B cell (primary cell): Measurements from ENCODE around the gene MED15. TPM values are rescaled to one million over a fixed set of nuclear protein-coding genes. Genes with fewer than 3 reads are reported as not detected.
"Not testable (repeated sequence)": the region's sequence is repeated elsewhere in the genome, so short reads cannot be mapped to it uniquely, and the experiment has no call there.

Experiments
- ATAC-seq: fragments of 200-7000 bp; cut with Tn5 transposase; one replicate; pipeline ENCODE4 v1.10.0; 2021; ENCODE audit warnings: low read depth, mild to moderate bottlenecking, moderate number of reproducible peaks, moderate library complexity
- CTCF ChIA-PET: fragments of 350-600 bp; sonication (Branson Sonifier 250); formaldehyde crosslinking; loops from one replicate; lab custom pipeline; 2021; ENCODE audit warnings: antibody characterized with exemption, inconsistent platforms; lab: Charles Lee
- POLR2A ChIA-PET: fragments of 350-600 bp; sonication (Branson Sonifier 250); formaldehyde crosslinking; loops from one replicate; lab custom pipeline; 2021; ENCODE audit warnings: antibody characterized with exemption; lab: Charles Lee
- DNase-seq: peaks from one replicate; pipeline ENCODE4 v3.0.0; 2013
- H2AFZ ChIP-seq: 2 replicates; pipeline ENCODE4 v1.6.1; 2012; ENCODE audit warnings: mild to moderate bottlenecking, low read depth, low read length; ENCODE audit not compliant: insufficient read depth, poor library complexity, severe bottlenecking
- H3K27ac ChIP-seq, 2 donors: 1 replicate in 1 of 2; 2 replicates in 1 of 2; pipeline ENCODE4 v1.5.1; 2012 to 2013; ENCODE audit warnings: low read length in 2 of 2, mild to moderate bottlenecking in 2 of 2, moderate library complexity in 1 of 2
- H3K27me3 ChIP-seq, 4 experiments: fragments of 200-600 bp in 1 of 4; sonication (generic) in 1 of 4; replicated peaks in 1 of 4; 1 replicate in 2 of 4; 2 replicates in 2 of 4; pipeline versions ENCODE4 v1.6.1 to v1.7.0; 2013 to 2016; ENCODE audit warnings: low read length in 3 of 4, mild to moderate bottlenecking in 2 of 4, mixed read lengths in 1 of 4, moderate library complexity in 1 of 4; ENCODE audit not compliant: insufficient read depth in 4 of 4, control insufficient read depth in 3 of 4; ENCODE audit errors: control extremely low read depth in 1 of 4
- H3K36me3 ChIP-seq, 2 experiments: replicated peaks in 1 of 2; 1 replicate in 1 of 2; 2 replicates in 1 of 2; pipeline versions ENCODE4 v1.6.1 to v1.7.1; 2013; ENCODE audit warnings: low read length in 1 of 2; ENCODE audit not compliant: insufficient read depth in 2 of 2, control insufficient read depth in 1 of 2; ENCODE audit errors: control extremely low read depth in 1 of 2, extremely low read depth in 1 of 2
- H3K4me1 ChIP-seq, 2 donors: fragments of 200-600 bp in 1 of 2; sonication (generic) in 1 of 2; 1 replicate in 1 of 2; 2 replicates in 1 of 2; pipeline versions ENCODE4 v1.5.1 to v1.6.1; 2013 to 2017; ENCODE audit warnings: low read length in 2 of 2; ENCODE audit not compliant: control insufficient read depth in 2 of 2, insufficient read depth in 2 of 2
- H3K4me2 ChIP-seq: replicated peaks from 2 replicates; pipeline ENCODE3; 2012; ENCODE audit warnings: mild to moderate bottlenecking, low read depth, low read length; ENCODE audit not compliant: poor library complexity, severe bottlenecking
- H3K4me3 ChIP-seq, 5 experiments: fragments of 200-600 bp in 1 of 5; sonication (generic) in 1 of 5; 1 replicate in 3 of 5; 2 replicates in 2 of 5; pipeline versions ENCODE4 v1.5.1 to v1.7.0; 2011 to 2016; ENCODE audit warnings: low read length in 4 of 5, mild to moderate bottlenecking in 4 of 5, low read depth in 2 of 5, control low read depth in 1 of 5, moderate library complexity in 1 of 5; ENCODE audit not compliant: insufficient read depth in 1 of 5; ENCODE audit errors: control extremely low read depth in 1 of 5, extremely low read depth in 1 of 5
- H3K79me2 ChIP-seq: fragments of 200-600 bp; sonication (generic); one replicate; pipeline ENCODE4 v1.6.0; 2016; ENCODE audit warnings: low read length; ENCODE audit not compliant: control insufficient read depth, insufficient read depth
- H3K9ac ChIP-seq: fragments of 200-600 bp; sonication (generic); 2 replicates; pipeline ENCODE4 v1.6.1; 2017; ENCODE audit warnings: mild to moderate bottlenecking, low read length, moderate library complexity
- H3K9me3 ChIP-seq, 3 donors: one replicate each; pipeline versions ENCODE4 v1.6.1 to v1.7.1; 2013; ENCODE audit warnings: low read length in 2 of 3; ENCODE audit not compliant: control insufficient read depth in 2 of 3, insufficient read depth in 1 of 3; ENCODE audit errors: control extremely low read depth in 1 of 3
- H4K20me1 ChIP-seq: 2 replicates; pipeline ENCODE4 v1.6.0; 2012; ENCODE audit warnings: mild to moderate bottlenecking, low read length; ENCODE audit not compliant: insufficient read depth, control insufficient read depth, poor library complexity, severe bottlenecking
- H3K27ac Mint-ChIP-seq: one replicate; pipeline ENCODE4 v1.8.0; 2021; ENCODE audit warnings: mixed read lengths
- H3K27me3 Mint-ChIP-seq: one replicate; pipeline ENCODE4 v1.8.0; 2021; ENCODE audit warnings: mixed read lengths
- H3K4me1 Mint-ChIP-seq: one replicate; pipeline ENCODE4 v1.8.0; 2021; ENCODE audit warnings: mixed read lengths
- H3K4me3 Mint-ChIP-seq: one replicate; pipeline ENCODE4 v1.8.0; 2021; ENCODE audit warnings: mixed read lengths
- H3K9me3 Mint-ChIP-seq: one replicate; pipeline ENCODE4 v1.8.0; 2022; ENCODE audit warnings: mixed read lengths; ENCODE audit not compliant: insufficient read depth
- CTCF ChIP-seq: fragments of 200-600 bp; IDR thresholded peaks from one replicate; pipeline ENCODE4 v1.8.0; 2022; ENCODE audit warnings: antibody characterized with exemption, mild to moderate bottlenecking
- EZH2 ChIP-seq: IDR thresholded peaks from 2 replicates; pipeline ENCODE4 v1.6.1; 2012; ENCODE audit warnings: borderline replicate concordance, low read depth, mild to moderate bottlenecking, moderate library complexity, low read length; ENCODE audit not compliant: insufficient read depth, poor library complexity, severe bottlenecking
- WGBS: methylation state at CpG from one replicate; pipeline ENCODE4 v1.1.5; 2013; ENCODE audit warnings: missing lambda C conversion rate; ENCODE audit not compliant: insufficient coverage; 5-methylcytosine and 5-hydroxymethylcytosine counted together
- intact Hi-C: fragments of 100-400 bp; cut with micrococcal nuclease; formaldehyde crosslinking; loops from one replicate; pipeline ENCODE4 v1.10.0; 2022
- polyA plus RNA-seq: library from polyadenylated mRNA; depleted of rRNA; stranded (reverse); fragments of >200 nt; gene quantifications from 2 replicates; pipeline ENCODE4 v1.2.3, GENCODE V29; 2012
- total RNA-seq, 2 donors: library from RNA; stranded (reverse); fragments of 120-200 nt in 1 of 2; gene quantifications; 1 replicate in 1 of 2; 2 replicates in 1 of 2; pipeline versions ENCODE4 v1.2.3 to v1.2.4, GENCODE V29; 2013 to 2022

Gene MED15
- total and polyA plus RNA-seq, 2 donors (not counting 1 experiment from before 2014, with no cell fraction given) = 109 to 134 TPM

GRCh38 chr22:20537325-20537756 lies 29.9 kb downstream of the MED15 start:
- Histone ChIP-seq H3K4me1 (no peaks in the 10 kb centered on the region), H3K36me3 (peaks cover 6 to 41% of the 10 kb centered on the region in 2 experiments), H4K20me1 (peaks cover 71% of the 10 kb centered on the region), H2AFZ (no peak overlapping the region), H3K4me2 (no peak overlapping the region), H3K79me2 (peaks cover 87% of the 10 kb centered on the region), H3K9ac (no peak overlapping the region), H3K27me3 (no peaks in the 10 kb centered on the region), H3K9me3 (no peaks in the 10 kb centered on the region), H3K4me3 (no peak overlapping the region), H3K27ac (no peak overlapping the region)
- peaks cover 12% of the 10 kb centered on the region for H3K4me1 Mint-ChIP-seq
- no peak overlapping the region for H3K4me3 Mint-ChIP-seq
- H3K27ac Mint-ChIP-seq = no peak overlapping the region
- H3K27me3 Mint-ChIP-seq = no peaks in the 10 kb centered on the region
- ChIA-PET POLR2A (no interaction called here), CTCF (interaction anchor here (1.1 kb wide), 1 partner anchor 26 kb away, joined by 3 read pairs; no protein-coding TSS in a partner anchor)
- TF ChIP-seq CTCF = no peak
- TF ChIP-seq EZH2 = no peak
- no peaks in the 10 kb centered on the region for H3K9me3 Mint-ChIP-seq
- 100% methylated on average over 2 of the region's 3 CpGs for WGBS
- DNase-seq (no peak), ATAC-seq (no peak)
- intact Hi-C loops = no loop called here

GRCh38 chr22:20537983-20538382 lies 30.6 kb downstream of the MED15 start:
- Histone ChIP-seq H3K27me3 (no peaks in the 10 kb centered on the region), H3K79me2 (peaks cover 87% of the 10 kb centered on the region), H4K20me1 (peaks cover 71% of the 10 kb centered on the region), H3K4me2 (no peak overlapping the region), H3K9ac (no peak overlapping the region), H3K4me1 (no peaks in the 10 kb centered on the region), H3K36me3 (peaks cover 9 to 43% of the 10 kb centered on the region in 2 experiments), H3K4me3 (no peak overlapping the region), H3K9me3 (no peaks in the 10 kb centered on the region), H2AFZ (no peak overlapping the region), H3K27ac (no peak overlapping the region)
- Mint-ChIP-seq H3K27ac (no peak overlapping the region), H3K4me3 (no peak overlapping the region), H3K27me3 (no peaks in the 10 kb centered on the region), H3K4me1 (peaks cover 9% of the 10 kb centered on the region), H3K9me3 (no peaks in the 10 kb centered on the region)
- POLR2A ChIA-PET = no interaction called here
- ATAC-seq (no peak), DNase-seq (no peak)
- 98% methylated on average over 5 of the region's 7 CpGs for WGBS
- CTCF ChIA-PET = interaction anchor here (1.1 kb wide), 1 partner anchor 26 kb away, joined by 3 read pairs; no protein-coding TSS in a partner anchor
- TF ChIP-seq CTCF (no peak), EZH2 (no peak)
- intact Hi-C loops = no loop called here

- POLR2A ChIA-PET, H3K27me3 Mint-ChIP-seq, DNase-seq, H3K4me3 Mint-ChIP-seq, intact Hi-C loops, H3K27me3 ChIP-seq, CTCF ChIA-PET, H2AFZ ChIP-seq, H3K4me1 Mint-ChIP-seq, H3K9me3 ChIP-seq, H3K27ac ChIP-seq, H3K4me2 ChIP-seq, H3K9ac ChIP-seq, H3K9me3 Mint-ChIP-seq, H3K4me1 ChIP-seq, H3K27ac Mint-ChIP-seq, ATAC-seq, H3K4me3 ChIP-seq: not testable (repeated sequence)
- WGBS = 97% methylated on average over 5 of the region's 8 CpGs
- Histone ChIP-seq H3K36me3 (peaks cover 9 to 41% of the 10 kb centered on the region in 2 experiments), H4K20me1 (peaks cover 65% of the 10 kb centered on the region), H3K79me2 (peaks cover 83% of the 10 kb centered on the region)
These were observed 31.5 kb downstream of the MED15 start for GRCh38 chr22:20538875-20539274.
